MV-4-11 (cell line): Measurements from ENCODE around the gene GRB7.
"Not testable (repeated sequence)": the region's sequence is repeated elsewhere in the genome, so short reads cannot be mapped to it uniquely, and the experiment has no call there.

Source experiments
- DNase-seq: peaks from one replicate; lab custom pipeline; 2025; lab: John Stamatoyannopoulos, UW

GRB7 gene

DNA sequence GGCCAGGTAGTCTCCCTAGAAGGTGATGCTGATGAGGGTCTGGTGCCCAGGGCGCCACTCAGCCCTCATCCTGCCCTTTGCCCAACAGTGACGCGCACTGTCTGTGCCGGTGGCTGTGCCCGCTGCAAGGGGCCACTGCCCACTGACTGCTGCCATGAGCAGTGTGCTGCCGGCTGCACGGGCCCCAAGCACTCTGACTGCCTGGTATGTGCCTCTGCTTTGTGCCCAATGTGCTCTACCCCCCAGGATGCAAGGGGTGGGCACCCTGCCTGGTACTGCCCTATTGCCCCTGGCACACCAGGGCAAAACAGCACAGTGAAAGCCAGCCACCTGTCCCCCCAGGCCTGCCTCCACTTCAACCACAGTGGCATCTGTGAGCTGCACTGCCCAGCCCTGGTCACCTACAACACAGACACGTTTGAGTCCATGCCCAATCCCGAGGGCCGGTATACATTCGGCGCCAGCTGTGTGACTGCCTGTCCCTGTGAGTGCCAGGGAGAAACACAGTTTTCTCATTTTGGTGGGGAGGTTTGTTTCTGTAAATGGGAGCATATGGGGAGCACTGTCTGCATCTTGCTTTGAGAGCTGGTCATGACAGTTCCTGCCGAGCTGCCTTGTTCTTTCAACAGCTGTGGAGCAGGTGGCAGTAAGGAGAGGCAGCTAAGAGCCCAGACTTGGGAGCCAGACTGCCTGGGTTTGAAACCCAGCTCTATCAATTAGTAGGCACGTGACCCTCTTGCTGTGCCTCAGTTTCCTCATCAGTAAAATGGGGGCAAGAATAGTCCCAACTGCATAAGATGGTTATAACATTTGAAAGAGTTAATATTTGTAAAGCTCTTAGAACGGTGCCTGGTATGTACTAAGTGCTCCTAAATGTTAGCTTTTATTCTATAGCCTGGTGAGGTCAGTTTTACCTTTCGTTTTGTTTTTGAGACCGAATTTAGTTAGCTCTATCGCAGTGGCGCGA, 27.5 kb upstream of the GRB7 start:
- DNase-seq = no peak

DNA sequence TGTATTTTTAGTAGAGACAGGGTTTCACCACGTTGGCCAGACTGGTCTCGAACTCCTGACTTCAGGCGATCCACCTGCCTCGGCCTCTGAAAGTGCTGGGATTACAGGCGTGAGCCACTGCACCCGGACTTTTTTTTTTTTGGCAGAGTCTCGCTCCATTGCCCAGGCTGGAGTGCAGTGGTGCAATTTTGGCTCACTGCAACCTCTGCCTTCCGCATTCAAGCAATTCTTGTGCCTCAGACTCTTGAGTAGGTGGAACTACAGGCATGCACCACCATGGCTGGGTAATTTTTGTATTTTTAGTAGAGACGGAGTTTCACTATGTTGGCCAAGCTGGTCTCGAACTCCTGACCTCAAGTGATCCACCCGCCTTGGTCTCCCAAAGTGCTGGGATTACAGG, 26.7 kb upstream of the GRB7 start:
- DNase-seq = not testable (repeated sequence)

DNA sequence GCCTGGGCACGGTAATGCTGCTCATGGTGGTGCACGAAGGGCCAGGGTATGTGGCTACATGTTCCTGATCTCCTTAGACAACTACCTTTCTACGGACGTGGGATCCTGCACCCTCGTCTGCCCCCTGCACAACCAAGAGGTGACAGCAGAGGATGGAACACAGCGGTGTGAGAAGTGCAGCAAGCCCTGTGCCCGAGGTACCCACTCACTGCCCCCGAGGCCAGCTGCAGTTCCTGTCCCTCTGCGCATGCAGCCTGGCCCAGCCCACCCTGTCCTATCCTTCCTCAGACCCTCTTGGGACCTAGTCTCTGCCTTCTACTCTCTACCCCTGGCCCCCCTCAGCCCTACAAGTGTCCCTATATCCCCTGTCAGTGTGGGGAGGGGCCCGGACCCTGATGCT, 25.9 kb upstream of the GRB7 start:
- no peak for DNase-seq

DNA sequence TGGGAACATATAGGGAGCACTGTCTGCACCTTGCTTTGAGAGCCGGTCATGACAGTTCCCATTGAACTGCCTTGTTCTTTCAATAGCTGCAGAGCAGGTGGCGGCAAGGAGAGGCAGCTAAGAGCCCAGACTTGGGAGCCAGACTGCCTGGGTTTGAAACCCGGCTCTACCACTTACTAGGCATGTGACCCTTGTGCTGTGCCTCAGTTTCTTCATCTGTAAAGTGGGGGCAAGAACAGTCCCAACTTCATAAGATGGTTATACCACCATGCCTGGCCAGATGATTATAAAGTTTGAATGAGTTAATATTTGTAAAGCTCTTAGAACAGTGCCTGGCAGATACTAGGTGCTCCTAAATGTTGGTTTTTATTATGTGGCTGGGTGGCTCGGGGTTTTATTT, 23.5 kb upstream of the GRB7 start:
- no peak for DNase-seq

DNA sequence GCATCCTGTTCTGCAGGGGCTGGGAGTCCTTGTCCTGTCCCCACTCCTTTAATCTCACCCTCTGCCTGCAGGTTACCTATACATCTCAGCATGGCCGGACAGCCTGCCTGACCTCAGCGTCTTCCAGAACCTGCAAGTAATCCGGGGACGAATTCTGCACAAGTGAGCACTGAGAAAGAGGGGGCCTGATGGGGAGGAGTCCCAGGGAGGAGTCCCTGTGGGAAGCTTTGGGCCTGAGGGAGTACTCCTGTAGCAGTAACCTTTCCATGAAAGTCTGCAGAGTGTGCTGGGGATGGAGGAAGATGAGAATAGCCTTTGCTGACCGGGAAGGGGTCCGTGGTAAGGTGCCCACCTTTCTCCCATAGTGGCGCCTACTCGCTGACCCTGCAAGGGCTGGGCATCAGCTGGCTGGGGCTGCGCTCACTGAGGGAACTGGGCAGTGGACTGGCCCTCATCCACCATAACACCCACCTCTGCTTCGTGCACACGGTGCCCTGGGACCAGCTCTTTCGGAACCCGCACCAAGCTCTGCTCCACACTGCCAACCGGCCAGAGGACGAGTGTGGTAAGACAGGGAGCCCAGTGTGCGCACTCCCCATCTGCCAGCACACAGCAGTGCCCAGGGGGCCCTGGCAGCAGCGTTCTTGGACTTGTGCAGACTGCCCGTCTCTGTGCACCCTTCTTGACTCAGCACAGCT, 22.2 kb upstream of the GRB7 start:
- DNase-seq = no peak

DNA sequence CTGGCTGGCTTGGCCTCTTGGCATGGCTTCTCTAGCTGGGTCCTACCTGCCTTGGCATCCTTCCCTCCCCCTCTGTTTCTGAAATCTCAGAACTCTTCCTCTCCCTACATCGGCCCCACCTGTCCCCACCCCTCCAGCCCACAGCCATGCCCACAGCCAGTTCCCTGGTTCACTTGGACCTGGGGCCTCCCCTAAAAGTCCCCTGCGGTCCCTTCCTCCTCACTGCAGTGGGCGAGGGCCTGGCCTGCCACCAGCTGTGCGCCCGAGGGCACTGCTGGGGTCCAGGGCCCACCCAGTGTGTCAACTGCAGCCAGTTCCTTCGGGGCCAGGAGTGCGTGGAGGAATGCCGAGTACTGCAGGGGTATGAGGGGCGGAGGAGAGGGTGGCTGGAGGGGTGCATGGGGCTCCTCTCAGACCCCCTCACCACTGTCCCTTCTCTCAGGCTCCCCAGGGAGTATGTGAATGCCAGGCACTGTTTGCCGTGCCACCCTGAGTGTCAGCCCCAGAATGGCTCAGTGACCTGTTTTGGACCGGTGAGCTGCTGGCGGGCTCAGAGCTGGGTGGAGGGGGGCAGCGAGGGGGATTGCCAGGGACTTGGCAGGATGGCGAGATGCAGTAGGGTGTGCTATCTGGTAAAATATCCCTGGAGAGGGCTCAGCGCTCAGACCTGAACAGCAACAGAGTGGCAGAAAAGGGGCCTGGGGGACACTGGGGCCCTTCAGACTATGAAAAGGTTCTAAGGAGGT, 21.5 kb upstream of the GRB7 start:
- no peak for DNase-seq

DNA sequence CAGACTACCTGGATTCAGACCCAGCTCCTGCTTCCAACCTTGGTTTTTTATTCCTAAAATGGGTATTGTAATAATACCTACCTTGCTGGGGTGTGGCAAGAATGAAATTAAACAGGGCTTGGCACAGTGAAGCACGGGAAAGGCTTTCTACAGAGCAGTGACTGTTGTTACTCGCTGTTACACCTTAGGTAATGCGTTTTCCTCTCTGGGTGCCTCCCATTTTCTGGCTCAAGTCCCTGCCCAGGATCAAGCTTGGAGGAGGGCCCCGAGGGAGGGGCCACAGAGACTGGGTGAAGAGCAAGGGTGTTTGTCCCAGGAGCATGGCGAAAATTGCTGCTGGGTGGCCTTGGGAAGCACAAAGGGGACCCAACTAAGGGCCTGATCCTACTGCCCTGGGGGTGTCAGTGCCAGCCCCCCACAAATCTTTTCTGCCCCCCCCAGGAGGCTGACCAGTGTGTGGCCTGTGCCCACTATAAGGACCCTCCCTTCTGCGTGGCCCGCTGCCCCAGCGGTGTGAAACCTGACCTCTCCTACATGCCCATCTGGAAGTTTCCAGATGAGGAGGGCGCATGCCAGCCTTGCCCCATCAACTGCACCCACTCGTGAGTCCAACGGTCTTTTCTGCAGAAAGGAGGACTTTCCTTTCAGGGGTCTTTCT, 20.7 kb upstream of the GRB7 start:
- DNase-seq = no peak

DNA sequence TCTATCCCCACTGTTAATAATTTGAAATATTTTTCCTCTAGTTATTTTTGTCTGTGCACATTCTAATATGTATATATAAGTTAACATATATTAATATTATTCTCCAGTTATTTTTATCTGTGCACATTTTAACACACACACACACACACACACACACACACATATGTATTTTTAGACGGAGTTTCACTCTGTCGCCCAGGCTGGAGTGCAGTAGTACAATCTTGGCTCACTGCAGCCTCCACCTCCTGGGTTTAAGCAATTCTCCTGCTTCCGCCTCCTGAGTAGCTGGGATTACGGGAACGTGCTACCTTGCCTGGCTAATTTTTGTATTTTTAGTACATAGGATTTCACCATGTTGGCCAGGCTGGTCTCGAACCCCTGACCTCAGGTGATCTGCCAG, 20.1 kb upstream of the GRB7 start:
- DNase-seq = no peak

DNA sequence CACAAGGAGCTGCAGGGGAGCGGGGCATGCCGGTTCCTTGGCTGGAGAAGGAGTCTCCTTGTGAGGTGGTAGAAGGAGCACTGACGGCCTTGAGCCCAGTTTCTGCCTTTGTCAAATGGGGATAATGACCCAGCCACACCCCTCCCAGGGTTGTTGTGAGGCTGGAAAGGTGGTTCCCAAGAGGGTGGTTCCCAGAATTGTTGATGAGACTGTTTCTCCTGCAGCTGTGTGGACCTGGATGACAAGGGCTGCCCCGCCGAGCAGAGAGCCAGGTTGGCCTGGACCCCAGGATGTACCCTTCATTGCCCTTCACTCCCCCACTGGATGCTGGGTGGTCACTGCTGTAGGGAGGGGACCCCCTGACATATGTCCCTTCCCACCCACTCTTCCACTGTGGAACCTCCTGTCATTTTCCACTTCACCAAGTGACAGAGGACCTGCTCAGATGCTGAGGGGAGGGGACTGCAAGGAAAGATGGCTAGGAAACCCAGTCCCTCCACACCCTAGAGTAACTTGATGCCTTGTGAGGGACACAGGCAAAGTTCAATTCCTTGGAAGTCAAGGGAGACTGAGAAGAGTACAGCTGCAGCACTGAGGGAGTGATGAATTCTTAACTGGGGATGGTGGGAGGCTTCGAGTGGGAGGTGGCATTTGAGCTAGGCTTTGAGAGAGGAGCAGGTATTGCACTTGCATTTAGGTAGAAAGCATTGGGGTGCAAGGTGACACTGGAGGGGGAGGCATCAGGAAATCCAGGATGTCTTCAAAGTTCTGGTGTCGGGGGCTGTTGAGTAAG, 18.0 kb upstream of the GRB7 start:
- no peak for DNase-seq

DNA sequence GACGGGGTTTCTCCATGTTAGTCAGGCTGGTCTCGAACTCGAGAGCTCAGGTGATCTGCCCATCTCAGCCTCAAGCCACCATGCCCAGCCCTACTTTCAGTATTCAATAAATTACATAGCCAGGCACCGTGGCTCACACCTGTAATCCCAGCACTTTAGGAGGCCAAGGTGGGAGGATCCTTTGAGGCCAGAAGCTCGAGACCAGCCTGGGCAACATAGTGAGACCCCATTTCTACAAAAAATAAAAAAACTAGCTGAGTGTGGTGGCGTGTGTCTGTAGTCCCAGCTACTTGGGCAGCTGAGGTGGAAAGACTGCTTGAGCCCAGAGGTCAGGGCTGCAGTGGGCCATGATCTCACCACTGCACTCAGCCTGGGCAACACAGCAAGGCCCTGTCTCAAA, 15.6 kb upstream of the GRB7 start:
- no peak for DNase-seq

DNA sequence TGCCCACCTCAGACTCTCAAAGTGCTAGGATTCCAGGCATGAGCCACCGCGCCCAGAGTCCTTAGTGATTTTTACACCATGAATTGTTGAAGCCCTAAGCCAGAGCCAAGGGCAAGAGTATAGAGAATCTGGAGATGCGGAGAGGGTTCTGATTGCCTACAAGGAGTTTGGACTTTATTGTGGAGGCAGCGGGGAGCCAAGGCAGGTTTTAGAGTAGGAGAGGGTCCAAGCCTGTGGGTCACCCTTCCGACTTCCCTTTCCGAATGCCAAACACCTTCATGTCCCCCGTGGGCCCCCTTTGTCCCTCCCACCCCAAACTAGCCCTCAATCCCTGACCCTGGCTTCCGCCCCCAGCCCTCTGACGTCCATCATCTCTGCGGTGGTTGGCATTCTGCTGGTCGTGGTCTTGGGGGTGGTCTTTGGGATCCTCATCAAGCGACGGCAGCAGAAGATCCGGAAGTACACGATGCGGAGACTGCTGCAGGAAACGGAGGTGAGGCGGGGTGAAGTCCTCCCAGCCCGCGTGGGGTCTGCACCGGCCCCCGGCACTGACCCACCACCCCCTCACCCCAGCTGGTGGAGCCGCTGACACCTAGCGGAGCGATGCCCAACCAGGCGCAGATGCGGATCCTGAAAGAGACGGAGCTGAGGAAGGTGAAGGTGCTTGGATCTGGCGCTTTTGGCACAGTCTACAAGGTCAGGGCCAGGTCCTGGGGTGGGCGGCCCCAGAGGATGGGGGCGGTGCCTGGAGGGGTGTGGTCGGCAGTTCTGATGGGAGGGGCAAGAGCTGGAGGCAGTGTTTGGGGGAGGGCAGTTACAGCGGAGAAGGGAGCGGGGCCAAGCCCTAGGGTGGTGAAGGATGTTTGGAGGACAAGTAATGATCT, 14.5 kb upstream of the GRB7 start:
- no peak for DNase-seq

DNA sequence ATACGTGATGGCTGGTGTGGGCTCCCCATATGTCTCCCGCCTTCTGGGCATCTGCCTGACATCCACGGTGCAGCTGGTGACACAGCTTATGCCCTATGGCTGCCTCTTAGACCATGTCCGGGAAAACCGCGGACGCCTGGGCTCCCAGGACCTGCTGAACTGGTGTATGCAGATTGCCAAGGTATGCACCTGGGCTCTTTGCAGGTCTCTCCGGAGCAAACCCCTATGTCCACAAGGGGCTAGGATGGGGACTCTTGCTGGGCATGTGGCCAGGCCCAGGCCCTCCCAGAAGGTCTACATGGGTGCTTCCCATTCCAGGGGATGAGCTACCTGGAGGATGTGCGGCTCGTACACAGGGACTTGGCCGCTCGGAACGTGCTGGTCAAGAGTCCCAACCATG, 13.0 kb upstream of the GRB7 start:
- no peak for DNase-seq

DNA sequence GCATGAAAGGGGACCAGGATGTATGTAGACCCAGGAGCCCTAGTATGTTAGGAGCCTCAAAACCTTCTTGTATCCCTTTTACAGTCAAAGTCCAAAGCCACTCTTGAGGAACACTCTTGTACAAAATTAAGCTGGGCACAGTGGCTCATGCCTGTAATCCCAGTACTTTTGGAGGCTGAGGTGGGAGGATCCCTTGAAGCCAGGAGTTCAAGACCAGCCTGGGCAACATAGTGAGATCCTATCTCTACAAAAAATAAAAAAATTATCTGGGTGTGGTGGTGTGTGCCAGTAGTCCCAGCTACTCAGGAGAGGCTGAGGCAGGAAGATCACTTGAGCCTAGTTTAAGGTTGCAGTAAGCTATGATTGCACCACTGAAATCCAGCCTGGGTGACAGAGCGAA, 11.8 kb upstream of the GRB7 start:
- not testable (repeated sequence) for DNase-seq

DNA sequence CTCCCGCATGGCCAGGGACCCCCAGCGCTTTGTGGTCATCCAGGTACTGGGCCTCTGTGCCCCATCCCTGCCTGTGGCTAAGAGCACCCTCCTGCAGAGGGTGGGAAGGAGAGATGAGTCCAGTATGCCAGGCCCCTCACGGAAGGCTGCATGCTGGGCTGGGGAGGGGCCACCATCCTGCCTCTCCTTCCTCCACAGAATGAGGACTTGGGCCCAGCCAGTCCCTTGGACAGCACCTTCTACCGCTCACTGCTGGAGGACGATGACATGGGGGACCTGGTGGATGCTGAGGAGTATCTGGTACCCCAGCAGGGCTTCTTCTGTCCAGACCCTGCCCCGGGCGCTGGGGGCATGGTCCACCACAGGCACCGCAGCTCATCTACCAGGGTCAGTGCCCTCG, 11.1 kb upstream of the GRB7 start:
- no peak for DNase-seq

DNA sequence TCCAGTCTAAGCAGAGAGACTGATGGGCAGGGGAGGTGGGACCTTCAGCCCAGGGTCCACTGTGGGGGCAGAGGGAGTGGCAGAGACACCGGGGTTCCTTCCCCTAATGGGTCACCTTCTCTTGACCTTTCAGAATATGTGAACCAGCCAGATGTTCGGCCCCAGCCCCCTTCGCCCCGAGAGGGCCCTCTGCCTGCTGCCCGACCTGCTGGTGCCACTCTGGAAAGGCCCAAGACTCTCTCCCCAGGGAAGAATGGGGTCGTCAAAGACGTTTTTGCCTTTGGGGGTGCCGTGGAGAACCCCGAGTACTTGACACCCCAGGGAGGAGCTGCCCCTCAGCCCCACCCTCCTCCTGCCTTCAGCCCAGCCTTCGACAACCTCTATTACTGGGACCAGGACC, 10.2 kb upstream of the GRB7 start:
- DNase-seq = no peak

DNA sequence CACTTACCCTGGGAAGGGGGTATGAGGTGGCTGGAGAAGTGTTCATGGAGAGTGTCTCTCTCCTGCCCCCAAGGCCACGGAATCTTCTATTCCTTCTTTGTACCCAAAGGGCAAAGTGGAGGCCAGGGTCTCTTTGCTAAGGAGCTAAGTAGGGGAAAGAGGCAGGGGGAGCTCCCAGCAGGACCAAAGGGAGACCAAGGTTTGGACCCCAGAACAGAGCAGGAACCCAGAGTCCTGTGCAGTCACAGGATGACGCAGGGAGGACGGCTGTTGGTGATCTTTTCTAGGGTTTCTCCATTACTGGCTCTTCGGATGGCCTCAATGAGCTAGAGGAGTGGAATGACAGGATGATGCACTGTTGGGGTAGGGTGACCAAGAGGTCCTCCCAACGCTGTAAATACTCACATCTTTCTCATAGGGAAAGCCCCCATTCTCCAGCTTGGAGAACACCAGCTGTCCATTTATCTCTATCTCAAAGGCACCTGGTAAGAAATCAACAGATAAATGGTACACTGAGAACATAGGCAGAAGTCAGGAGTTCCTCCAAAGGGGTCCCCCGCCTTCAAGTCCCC, 8.4 kb upstream of the GRB7 start:
- no peak for DNase-seq

DNA sequence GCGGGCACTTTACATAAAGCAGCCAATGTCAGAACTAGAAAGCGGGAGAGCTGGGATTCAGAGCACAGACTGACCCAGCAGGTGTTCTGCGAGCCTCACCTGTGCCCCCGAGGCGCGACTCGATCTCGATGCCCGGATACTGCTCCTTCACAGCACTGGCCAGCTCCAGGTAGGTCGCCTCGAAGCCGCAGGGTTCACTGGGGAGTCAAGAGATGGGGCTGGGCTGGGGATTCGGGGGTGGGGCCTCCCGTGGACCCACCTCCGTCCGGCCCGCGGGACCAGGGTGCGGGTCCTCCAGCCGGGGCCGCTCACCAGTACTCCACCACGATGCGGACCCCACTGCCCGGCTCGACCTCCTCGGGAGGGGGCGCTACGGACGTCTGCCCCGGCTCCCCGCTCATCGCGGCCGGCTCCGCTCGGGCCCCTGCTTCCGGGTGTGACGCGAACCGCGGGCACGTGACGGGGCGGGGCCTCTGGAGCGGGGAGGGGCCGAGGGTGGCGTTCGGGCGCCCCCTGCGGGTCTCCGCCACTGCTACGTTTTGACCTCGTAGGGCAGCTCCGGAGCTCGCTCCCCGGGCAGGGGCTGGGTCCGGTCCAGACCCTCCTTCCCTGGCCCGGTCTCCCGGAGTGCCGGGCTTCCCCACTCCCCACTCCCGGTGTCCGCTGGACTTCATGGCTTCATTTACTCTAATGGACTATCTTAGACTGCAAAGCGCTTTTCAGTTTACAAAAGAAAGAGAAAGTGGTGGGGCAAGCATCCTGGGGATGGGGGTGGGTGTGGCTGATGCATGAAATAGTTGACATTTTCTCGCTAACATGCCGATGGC, 7.4 kb upstream of the GRB7 start, which contains the start of gene MIEN1:
TSS of gene MIEN1 (minus strand) at position 438 of the 827 bp plus-strand sequence. CDS start at position 401, 37 bp downstream.
- DNase-seq = peak; percentile 68

DNA sequence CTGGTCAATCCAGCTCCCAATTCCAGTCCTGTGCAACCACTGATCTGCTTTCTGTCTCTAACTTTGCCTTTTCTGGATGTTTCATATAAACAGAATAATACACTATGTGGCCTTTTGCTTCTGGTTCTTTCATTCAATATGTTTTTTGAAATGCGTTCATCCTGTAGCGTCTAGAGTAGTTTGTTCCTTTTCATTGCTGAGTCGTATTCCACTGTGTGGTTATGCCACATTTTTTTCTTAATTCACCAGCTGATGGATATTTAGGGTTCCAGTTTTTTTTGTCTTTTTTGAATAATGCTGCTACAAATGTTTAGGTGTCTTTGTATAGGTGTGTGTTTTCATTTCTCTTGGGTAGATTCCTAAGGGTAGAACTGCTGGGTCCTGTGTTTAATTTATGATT, 5.2 kb upstream of the GRB7 start:
- no peak for DNase-seq

DNA sequence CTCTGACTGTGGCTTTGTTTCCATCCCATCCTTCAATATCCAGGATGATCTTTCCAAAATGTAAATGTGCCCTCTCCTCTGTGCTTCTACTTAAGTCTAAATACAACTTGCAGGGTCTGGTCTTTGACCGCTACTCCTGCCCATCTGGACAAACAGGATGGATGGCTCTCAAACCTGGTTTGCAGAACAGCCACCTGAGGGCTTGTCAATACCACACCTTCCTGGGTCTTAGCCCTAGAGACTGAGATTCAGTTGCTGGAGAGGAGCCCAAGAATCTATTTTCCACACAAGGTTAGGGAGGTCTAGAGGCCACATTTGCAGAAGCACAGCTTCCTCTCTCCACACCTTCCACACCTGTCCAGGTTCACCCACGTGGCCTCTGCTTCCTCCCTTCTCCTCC, 1.9 kb upstream of the GRB7 start:
- DNase-seq = no peak
